Measurements from ENCODE around the gene S100A11. TPM values are rescaled to one million over a fixed set of nuclear protein-coding genes. Genes with fewer than 3 reads are reported as not detected.

The S100A11 gene
- total RNA-seq, 4 donors from 2014 or later = 116 to 496 (median 319) TPM

DNA sequence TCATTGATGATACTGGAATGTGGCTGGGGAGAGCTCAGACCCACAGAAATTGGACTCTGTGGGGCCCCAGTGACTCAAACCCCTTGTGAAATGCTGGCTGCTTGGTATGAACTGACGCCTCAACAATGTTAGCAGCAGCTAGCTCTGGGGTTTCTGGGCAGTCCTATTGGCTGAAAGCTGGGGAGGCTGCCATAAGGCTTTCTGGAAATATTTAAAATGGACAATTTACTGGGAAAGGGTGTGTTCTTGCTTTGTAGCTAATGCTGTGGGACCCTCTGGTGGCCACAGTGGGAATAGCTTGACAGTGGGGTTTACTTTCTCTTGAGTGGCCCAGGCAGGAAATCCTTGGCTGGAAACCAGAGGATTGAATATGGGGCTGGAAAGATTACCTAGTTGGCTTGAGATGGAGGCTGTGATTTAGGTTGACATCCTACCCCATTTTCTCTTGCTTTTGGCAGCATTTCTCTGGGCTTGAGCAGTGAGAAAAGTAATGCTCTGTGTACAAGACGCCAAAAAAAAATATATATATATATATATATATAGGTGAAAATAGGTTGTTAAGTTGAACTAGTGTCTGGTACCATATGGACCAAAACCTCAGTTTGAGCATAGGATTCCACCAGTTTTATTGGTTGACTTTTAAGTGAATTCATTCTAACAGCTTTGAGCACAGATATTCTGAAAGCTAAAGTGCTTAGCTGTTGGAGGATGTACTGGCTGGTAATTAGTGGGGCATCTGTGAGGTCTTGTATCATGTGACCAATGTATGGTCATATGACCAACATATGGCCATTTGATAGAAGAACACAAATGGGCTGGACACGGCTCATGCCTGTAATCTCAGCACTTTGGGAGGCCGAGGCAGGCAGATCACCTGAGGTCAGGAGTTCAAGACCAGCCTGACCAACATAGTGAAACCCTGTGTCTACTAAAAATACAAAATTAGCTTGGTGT, 34.9 kb downstream of the S100A11 start:
- TF ChIP-seq, protein P1, sequence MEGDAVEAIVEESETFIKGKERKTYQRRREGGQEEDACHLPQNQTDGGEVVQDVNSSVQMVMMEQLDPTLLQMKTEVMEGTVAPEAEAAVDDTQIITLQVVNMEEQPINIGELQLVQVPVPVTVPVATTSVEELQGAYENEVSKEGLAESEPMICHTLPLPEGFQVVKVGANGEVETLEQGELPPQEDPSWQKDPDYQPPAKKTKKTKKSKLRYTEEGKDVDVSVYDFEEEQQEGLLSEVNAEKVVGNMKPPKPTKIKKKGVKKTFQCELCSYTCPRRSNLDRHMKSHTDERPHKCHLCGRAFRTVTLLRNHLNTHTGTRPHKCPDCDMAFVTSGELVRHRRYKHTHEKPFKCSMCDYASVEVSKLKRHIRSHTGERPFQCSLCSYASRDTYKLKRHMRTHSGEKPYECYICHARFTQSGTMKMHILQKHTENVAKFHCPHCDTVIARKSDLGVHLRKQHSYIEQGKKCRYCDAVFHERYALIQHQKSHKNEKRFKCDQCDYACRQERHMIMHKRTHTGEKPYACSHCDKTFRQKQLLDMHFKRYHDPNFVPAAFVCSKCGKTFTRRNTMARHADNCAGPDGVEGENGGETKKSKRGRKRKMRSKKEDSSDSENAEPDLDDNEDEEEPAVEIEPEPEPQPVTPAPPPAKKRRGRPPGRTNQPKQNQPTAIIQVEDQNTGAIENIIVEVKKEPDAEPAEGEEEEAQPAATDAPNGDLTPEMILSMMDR (IDR thresholded peaks at IDR 0.05; ENCODE audit: low read depth) = no peak

DNA sequence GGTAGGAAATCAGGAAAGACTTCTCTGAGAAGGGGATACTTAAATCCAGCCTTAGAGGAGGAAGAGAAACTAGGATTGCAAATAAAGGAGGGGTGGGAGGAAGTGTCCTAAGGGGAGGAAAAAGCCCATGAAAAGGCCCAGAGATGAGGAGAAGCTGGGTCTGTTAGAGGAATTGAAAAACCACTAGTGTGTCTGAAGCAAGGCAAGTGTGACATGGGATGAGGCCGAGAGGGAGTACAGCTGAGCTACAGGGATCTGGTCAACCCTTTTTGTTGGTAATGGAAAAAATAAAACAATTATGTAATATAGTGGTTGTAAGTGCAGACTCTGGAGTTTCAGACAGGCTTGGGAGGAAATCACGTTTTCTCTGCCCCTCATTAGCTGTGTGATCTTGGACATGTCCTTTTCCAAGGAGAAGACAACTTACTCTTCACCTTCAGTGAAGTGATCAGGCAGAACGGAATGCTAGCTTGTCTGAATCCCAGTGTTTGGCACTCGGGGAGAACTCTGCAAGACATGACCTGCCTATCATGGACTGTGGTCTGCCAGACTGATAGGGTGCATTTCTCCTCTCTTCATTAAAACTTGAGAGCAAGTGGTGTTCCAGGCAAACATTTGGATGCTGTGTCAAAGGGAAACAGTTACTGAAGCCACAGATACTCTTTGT, 35.7 kb downstream of the S100A11 start:
- TF ChIP-seq, protein P1 (IDR thresholded peaks at IDR 0.05; ENCODE audit: low read depth) = no peak

DNA sequence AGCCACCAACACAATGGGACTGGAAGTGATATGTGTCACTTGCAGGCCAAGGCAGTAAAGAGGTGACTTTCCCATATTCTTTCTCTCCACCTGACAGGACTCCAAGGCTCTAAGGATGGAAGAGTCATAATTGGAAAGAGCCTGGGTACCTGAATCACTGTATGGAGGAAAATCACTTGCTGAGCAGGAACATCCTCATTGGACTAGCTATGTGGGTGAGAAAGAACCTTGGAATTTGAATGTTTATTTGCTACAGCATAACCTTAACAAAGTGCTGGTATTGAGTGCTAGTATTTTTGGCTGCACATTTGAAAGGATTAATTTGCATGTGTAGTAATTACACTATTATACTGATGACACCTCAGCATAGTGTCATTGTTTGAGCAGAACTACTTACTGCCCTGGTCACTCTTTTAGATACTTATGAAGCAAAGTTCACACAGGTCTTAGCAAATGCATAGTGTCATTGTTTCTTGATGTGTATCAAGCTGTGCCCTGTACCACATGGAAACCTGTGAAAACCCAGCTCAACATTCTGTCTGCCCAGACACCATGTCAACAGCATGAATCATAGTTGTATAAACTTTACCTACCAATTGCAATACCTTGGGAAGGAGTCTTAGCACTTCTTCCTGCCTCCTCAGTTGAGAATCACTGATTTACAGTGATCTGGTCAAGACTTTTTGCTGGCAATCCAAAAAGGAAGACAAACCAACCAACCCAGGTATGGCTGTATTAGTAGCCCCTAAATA, 38.0 kb downstream of the S100A11 start:
- TF ChIP-seq, protein P1 (IDR thresholded peaks at IDR 0.05; ENCODE audit: low read depth) = no peak

DNA sequence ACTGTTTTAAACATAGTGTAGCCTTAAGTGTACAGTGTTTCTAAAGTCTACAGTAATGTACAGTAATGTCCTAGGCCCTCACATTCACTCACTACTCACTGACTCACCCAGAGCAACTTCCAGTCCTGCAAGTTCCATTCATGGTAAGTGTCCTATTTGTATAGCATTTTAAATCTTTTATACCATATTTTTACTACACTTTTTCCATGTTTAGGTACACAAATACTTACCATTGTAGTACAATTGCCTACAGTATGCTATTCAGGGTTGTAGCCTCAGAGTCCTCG, 39.6 kb downstream of the S100A11 start:
- TF ChIP-seq, protein P1 (IDR thresholded peaks at IDR 0.05; ENCODE audit: low read depth) = no peak

DNA sequence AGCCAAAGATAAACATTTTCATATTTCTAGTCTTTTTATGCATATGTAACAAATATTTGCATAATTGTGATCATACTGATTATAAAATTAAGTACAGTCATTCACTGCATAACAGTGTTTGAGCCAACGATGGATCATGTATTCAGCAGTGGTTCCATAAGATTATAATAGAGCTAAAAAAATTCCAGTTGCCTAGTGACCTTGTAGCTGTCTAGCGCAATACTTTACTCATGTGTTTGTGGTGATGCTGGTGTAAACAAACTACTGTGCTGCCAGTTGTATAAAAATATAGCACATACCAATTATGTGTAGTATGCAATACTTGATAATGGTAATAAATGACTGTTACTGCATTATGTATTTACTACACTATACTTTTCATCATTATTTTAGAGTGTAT, 41.0 kb downstream of the S100A11 start:
- TF ChIP-seq, protein P1 (IDR thresholded peaks at IDR 0.05; ENCODE audit: low read depth) = no peak

DNA sequence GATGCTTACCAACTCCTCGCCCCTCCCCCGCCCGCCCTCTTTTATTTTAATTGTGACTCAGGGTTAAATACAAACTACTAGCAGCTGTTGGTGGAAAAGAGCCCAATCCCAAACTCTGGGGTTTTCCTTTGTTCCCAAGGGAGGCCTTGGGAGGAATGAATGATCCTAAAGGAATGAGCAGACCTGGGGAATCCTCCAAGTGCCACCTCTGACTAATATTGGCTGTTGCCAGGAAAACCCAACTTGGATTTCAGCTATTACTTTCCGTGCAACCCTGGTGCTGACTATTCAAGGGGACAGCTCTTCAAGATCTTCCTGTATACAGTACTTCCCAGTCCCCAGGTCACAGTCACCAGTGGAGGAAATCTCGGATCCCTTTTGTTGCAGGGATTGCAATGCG, 41.8 kb downstream of the S100A11 start:
- TF ChIP-seq, protein P1 (IDR thresholded peaks at IDR 0.05; ENCODE audit: low read depth) = no peak

Data from subcutaneous adipose tissue (tissue), 4 donors.